GM12872 (cell line): ENCODE results near the gene PTGIR.

ENCODE experiments used
- TF ChIP-seq, protein P1 (sequence below): IDR thresholded peaks from 3 replicates; pipeline ENCODE4 v1.5.1; 2011; ENCODE audit warnings: low read depth, mild to moderate bottlenecking, low read length, moderate library complexity; ENCODE audit not compliant: insufficient read depth

Gene PTGIR

DNA sequence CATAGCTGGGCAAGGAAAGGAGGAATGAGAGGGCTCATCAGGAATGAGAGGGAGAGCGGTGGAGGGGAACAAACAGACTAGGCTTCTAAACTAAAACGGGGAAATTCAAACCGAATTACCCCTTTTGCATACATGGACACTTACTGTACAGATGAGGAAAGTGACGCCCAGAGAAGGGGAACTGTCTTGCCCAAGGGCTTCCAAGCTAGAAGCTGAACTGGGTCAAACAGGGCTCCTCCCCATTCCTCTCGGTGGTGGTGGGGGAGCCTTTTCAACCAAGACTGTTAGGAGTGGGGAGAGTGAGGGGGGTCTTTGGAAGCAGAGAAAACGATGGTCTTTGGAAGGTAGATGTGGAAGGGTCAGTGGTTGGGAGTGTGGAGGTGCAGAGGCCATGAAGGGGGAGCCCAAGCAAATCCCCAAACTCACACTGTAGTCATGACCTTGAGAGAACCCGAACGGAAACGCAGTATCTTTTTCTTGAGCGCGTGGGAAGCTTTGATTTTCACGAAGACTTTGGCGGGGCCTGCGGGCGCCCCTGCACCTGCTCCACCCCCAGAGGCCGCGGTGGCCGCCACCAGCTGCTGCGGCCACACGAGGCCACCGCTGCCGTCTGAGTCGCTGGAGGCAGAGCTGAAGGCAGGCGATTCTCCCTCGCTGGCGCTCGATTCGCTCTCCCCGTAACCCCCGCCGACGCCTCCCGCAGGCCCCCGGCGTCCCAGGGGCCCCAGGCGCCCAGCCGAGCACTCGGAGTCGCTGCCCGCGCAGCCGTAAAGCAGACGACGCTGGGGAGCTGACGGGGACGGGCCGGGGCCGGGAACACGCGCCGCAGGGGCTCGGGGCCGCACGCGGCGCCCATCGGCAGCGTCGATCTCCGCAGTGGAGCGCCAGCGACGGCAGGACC lies 23.4 kb upstream of the PTGIR start:
- TF ChIP-seq, protein P1, sequence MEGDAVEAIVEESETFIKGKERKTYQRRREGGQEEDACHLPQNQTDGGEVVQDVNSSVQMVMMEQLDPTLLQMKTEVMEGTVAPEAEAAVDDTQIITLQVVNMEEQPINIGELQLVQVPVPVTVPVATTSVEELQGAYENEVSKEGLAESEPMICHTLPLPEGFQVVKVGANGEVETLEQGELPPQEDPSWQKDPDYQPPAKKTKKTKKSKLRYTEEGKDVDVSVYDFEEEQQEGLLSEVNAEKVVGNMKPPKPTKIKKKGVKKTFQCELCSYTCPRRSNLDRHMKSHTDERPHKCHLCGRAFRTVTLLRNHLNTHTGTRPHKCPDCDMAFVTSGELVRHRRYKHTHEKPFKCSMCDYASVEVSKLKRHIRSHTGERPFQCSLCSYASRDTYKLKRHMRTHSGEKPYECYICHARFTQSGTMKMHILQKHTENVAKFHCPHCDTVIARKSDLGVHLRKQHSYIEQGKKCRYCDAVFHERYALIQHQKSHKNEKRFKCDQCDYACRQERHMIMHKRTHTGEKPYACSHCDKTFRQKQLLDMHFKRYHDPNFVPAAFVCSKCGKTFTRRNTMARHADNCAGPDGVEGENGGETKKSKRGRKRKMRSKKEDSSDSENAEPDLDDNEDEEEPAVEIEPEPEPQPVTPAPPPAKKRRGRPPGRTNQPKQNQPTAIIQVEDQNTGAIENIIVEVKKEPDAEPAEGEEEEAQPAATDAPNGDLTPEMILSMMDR = no peak

DNA sequence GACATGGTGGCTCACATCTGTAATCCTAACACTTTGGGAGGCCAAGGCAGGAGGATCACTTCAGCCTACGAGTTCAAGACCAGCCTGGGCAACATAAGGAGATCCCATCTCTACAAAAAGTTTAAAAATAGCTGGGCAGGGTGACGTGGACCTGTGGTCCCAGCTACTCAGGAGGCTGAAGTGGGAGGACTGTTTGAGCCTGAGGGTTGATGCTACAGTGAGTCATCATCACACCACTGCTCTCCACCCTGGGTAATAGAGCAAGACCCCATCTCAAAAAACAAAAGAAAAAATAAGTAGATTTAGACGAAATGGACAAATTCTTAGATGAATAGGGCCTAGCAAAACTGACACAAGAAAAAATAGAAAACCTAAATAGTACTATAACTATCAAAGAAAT lies 21.5 kb upstream of the PTGIR start:
- TF ChIP-seq, protein P1 = no peak

DNA sequence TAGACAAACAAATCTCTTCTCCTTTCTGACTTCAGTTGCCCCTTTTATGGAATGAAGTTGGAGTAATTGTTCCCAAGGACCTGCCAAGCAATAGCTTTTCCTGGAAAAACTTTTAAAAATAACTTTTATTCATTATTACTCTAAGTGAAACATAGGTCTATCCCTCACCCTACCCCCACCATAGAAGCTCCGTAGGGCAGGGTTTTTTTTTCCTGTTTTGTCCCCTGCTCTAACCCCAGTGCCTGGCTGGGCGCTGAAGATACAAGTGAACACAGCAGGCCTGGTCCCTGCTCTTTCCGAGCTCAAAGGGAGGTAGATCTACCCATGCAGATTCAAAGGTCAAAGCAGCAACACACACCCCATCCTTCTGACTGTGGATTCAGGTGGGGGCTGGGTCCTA lies 19.8 kb upstream of the PTGIR start:
- TF ChIP-seq, protein P1 = no peak

DNA sequence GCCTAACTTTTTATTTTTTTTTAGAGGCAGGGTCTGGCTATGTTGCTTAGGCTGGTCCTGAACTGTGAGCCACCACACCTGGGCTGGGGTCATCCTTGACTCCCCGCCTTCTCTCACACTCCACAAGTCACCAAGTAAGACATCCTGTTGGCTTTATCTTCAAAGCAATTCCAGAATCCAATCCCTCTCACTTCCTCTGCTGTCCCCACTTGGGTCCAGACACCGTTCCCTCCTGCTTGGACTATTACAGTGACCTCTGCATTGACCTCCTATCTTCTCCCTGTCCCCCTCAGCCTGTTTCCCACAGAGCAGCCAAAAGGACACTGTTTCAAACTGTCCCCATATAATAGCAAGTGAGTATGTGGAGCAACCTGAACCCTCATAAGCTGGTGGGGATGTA lies 15.8 kb upstream of the PTGIR start:
- TF ChIP-seq, protein P1 = no peak

DNA sequence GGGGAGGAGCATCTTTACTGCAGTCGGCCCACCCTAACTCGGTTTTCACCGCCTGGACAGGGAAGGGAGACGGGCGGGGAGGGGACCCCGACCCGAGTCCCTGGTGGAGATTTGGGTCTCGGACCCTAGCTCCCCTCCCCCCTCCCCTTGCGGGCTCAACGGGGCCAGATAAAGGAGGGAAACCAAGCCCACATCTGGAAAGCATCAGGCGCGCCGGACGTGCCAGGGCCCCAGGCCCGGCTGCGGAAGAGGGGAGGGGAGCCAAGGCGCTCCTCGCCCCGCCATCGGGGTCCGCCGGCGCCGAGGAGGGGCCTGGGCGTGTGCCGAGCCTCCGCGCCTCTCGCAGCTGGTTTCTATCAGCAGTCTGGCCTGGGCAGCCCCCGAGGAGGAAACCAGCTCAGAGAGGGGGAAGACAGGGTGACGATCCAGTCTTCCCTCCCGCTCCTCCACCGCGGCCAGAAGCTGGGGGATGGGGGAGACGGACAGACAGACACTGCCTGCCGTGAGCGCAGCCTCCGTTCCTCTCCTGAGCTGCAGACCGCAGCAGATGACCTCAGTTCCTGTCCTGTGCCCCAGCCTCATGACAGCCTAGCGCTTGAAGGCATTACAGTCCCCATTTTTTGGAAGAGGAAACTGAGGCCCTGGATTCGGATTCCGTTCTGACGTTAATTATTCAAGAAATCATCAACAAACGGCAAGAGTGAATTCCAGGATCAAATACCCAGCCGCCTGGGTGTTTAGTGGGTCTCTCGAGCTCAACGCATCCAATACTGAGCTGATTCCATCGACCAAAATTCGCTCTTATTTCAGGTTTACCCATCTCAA lies 14.7 kb upstream of the PTGIR start:
- TF ChIP-seq, protein P1 = no peak

DNA sequence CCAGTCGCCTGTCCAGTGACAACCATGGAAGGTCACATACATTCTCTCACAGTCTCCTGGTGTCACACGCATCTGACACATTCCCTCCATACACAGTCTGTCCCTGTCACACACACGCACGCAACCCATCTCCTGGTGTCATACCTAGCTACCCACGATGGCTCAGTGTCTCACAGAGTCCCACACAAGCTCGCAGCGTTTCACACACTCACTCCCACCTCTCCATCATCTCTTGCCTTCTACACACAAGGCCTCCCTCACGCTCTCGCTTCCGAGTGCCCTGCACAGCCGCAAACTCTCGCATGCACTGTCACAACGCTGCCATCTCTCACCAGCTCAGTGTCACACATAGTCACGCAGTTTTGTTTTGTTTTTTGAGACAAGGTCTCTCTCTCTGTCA lies 12.3 kb upstream of the PTGIR start:
- TF ChIP-seq, protein P1 = no peak
